LNCAP (cell line): Measurements from ENCODE around the gene ZNF746.

Experiments used
- CTCF ChIP-seq: fragments of 450-650 bp; IDR thresholded peaks from 2 replicates; pipeline ENCODE4 v1.5.1; 2017; ENCODE audit warnings: mild to moderate bottlenecking

Gene ZNF746

GRCh38 chr7:149455175-149455950 is 42.2 kb downstream of the ZNF746 start:
- TF ChIP-seq CTCF = no peak

- no peak for TF ChIP-seq CTCF
These were observed 42.9 kb downstream of the ZNF746 start for GRCh38 chr7:149454750-149455149.

- TF ChIP-seq CTCF = no peak
These were observed 43.6 kb downstream of the ZNF746 start for GRCh38 chr7:149454006-149454405.

GRCh38 chr7:149450821-149451220 is 46.8 kb downstream of the ZNF746 start:
- no peak for TF ChIP-seq CTCF

- no peak for TF ChIP-seq CTCF
These were observed 47.7 kb downstream of the ZNF746 start for GRCh38 chr7:149449897-149450296.

- no peak for TF ChIP-seq CTCF
These were observed 48.6 kb downstream of the ZNF746 start for GRCh38 chr7:149448961-149449360.

- TF ChIP-seq CTCF = no peak
These were observed 53.3 kb downstream of the ZNF746 start for GRCh38 chr7:149444287-149444686.

GRCh38 chr7:149443523-149443922 is 54.1 kb downstream of the ZNF746 start:
- TF ChIP-seq CTCF = no peak
